Esophagus mucosa (tissue), 1 donor: ENCODE results near the gene RSBN1. TPM values are rescaled to one million over a fixed set of nuclear protein-coding genes. Genes with fewer than 3 reads are reported as not detected.

Experiments used
- ATAC-seq: fragments of 200-7000 bp; cut with Tn5 transposase; one replicate; pipeline ENCODE4 v1.9.1; 2020
- total RNA-seq: library from RNA; stranded (reverse); gene quantifications from one replicate; pipeline ENCODE4 v1.2.4, GENCODE V29; 2023
- donor health status: DM: yes; HTN: yes; CAD: no.

RSBN1 gene
- total RNA-seq, 1 donor from 2014 or later: 9.6 TPM

DNA sequence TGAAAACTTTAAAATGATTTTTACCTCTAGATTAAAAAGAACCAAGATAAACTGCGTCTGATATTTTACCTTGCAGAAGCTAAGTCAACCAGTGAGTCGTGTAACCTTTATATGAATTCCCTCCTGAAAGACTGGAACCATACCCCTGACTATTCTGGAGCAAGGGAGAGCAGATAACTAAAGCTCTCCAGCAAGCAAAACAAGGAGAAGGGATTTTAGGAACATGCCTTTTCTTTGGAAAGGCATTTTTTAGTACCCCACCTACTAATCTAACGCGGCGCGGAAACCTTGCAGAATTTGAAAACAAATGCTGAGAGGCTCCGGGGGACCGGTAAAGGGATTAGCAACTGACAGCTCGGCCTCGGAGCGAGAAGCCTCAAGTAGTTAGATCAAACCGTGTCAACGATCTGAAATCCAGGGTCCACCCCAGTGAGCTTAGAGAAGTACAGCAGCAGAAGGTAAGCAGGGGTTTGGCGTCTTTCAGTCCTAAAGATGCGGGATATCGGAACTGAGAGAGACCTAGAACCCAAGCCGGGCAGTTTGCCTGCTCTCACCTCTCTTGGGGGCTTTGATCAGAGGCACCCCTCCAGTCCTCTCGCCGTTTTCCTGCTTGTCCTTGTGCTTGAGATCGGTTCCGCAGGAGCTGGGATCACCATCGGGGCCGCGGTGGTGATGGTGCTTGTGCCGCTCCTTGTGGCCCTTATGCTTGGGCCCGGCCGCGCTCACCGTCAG is 954 bp downstream of the RSBN1 start:
- ATAC-seq: peak; percentile 51

DNA sequence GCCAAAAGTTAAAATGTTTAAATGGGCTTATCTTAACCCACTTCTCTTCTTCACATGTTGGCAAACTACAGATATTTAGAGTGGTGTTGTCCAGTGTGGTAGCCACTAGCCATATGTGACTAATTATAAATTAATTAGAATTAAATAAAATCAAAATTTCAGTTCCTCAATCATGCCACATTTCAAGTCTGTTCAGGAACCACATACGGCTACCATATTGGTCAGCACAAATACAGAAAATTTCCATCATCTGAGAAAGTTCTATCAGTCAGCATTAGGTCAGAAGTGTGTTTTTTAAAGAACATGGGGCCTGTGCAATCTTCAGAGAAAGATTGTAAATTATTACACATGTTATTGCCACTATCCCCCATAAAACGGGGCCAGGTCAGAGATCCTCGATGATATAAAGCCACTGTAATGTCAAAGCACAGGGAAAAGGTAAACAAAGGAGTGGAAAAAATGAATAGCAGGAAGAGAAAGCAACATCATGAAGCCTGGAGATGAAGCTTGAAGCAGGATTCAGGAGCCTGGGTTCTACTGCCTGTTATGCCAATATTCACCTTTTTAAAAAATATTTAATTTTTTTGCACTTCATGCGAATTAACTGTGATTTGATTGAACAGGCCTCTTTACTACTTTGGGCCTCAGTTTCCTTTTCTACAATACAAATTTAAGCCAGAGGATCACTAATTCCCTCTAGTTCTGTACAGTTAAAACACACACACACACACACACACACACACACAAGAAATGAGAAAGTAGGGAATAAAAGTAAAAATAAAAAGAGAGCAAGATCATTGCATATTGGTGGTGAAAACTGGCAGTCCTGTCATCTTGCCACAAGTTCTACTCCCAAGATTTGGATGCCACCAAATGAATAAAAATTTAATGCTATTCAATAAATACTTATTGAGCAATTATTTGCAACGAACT is 2.3 kb downstream of the RSBN1 start:
- ATAC-seq: no peak

DNA sequence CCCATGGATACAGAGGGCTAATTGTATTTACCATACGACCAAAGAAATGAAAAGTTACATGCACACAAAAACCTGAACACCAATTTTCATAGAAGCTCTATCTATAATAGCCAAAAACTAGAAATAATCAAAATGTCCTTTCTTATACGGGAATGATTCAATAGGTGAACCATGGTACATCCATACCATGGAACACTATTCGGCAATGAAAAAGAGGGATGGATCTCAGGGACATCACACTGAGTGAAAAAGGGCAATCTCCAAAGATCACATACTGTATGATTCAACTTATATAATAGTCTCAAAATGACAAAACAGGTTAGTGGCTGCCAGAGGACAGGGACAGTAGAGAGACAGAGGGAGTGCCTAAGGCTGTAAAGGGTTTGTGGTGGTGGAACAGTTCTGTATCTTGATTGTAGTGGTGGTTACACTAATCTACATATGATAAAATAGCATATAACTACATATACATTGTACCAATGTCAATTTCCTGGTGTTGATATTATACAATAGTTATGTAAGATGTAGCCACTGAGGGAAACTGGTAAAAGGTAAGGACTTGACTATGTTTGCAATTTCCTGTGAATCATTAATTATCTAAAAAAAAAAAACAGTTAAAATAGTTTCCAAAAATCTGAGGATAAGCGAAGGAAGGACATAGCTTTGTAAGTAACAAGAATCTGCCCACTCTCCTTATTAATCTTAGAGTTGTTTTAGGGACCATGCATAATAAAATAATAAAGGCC is 3.7 kb downstream of the RSBN1 start:
- no peak for ATAC-seq

DNA sequence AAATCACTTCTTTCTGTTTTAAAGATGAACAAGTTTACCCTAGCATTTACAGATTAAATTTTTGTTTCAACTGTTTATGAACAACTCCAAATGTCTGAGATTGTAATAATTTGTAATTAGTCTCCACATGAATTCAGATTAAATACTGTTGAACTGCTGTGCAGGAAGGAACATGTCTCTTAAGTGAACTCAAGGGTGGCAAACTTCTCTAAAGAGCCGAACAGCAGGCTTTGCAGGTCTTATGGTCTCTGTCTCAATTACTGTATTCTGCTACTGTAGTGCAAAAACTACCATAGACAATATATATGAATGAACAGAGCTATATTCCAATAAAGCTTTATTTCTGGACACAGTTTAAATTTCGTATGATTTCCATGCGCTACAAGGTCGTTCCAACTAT is 6.6 kb downstream of the RSBN1 start:
- peak; percentile 79 for ATAC-seq

DNA sequence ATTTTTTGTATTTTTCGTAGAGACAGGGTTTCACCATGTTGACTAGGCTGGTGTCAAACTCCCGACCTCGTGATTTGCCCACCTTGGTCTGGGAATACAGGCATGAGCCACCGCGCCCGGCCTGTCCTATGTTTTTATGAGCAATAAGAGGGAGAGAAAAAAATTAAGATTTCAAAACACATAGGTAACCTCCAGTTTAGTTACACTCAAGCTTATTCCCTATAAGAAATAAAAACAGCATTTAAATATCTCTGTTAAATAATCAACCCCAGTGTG is 7.1 kb downstream of the RSBN1 start:
- ATAC-seq: no peak

DNA sequence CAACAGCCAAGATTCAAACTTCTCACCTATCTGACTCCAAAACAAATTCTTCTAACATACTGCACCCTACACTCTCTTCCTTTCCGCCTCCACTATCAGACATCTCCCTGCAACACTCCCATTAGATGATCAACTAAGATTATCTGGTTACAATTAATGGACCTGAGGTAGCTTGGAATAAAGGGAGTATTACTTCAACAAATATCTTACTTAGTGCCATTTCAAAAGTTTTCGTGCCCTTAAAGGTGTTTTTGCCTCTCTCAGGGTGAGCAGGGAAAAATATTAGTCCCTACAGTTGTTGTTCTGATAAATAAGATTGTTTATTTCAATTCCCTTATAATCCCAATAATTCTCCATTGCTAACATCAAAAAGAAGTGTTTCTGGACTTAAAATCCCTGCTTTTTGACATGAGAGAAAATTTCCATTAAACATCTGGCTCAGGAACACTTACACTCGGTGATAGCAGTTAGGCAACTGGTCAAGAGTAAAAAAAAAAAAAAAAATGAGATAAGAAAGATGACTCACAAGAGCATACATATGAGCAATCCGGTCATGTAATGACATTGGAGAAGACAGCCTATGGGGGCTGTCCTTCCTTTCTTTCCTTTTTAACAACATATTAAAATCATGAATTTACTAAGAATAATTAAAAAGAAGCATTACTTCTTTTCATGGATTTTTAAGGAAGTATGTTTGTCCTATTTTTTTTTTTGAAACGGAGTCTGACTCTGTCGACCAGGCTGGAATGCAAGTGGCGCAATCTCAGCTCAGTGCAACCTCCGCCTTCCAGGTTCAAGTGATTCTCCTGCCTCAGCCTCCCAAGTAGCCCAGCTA is 7.6 kb downstream of the RSBN1 start:
- ATAC-seq: no peak

DNA sequence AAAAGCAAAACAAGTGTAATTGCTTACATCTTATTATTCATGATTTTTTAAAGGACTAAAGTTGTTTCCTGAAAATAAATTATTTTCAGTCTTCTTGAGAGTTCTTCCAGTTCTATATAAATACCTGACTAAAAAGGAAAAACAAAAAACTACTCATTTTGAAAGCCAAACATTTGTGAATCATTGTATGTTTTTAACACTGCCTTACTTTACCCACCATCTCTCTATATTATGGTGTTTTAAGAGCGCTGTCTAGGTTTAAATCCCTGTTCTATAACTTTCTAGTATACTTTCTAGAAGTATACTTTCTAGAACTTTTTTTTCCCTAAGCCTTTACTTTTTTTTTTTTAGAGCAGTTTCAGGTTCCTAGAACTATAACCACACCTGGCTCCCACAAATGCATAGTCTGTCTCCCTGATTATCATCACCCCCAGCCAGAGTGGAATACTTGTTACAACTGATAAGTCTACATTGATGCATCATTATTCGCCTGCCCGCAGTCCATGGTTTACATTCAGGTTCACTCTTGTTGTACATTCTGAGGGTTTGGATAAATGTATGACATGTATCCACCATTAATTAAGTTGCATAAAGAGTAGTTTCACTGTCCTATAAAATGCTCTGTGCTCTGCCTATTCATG is 9.8 kb downstream of the RSBN1 start:
- ATAC-seq: no peak

DNA sequence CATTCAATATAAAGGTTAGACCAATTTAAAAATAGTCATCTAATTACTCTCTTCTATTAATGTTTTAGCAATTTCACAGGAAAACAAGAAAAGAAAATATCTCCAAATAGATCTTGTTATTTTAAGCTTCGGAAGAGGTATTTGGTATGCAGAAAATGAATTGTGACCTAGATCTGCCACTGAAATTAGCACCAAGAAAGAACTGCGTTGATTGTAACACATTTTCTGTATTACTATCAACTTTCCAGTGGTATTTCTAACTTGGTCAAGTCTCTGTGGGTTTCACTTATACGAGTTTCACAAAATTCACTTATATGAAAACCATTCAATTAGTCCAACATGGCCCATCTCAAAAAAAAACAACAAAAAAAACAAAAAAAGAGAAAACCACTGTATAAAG is 11.8 kb downstream of the RSBN1 start:
- ATAC-seq: no peak

DNA sequence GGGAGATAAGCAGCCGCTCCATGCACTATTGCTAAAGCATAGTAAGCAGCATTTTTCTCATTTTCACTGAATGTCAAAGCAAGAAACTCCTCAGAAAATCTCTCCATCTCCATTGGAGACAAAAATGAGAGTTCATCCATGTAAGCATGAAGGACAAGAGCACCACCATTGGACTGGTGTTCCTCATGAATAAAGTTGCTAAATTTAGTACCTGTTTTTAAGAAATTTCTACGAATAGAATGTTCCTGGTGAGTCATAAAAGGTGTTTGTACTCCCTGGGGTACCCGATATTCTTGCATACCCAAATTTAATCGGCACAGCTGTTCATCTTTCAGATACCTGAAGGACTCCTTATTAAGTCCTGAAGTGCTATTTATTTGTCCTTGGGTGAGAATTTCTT is 14.8 kb downstream of the RSBN1 start:
- ATAC-seq: no peak

DNA sequence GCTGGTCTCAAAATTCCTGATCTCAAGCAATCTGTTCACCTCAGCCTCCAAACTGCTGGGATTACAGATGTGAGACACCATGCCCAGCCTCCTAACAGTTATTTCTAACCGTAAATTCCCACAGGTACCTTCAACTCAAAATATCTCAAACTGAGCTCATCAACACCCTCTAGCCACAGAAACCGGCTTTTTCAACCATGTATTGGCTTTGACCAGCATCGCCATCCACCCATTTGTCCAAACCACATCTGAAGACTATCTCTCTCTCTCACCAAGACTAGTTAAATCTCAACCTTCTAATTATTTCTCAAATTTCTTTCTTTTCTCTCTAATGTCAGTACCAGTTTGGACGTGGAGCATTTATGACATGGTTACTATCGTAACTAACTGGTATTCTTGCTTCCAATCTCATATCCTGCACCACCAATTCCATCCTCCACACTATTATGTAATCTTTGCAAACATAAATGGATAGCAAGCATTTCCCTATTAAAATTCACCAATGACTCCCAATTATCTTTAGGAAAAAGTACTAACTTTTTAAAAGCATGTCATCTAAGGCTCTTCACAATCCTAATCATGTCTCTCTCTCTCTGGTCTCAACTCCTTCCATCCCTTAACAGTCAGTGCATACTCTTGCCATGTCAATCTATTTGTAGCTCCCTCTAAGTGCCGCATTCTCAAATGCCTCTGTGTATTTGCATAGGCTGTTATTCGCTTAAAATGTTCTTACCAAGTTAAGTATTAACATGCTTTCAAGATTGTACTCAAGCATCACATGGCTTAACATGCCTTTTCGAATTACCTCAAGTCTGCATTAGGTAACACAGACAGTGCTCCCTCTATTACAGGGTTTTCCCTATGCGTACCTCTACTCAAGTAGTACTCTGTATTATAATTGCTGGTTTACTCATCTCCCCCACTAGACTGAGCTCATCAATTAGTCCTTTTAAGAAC is 18.1 kb downstream of the RSBN1 start:
- ATAC-seq: no peak

DNA sequence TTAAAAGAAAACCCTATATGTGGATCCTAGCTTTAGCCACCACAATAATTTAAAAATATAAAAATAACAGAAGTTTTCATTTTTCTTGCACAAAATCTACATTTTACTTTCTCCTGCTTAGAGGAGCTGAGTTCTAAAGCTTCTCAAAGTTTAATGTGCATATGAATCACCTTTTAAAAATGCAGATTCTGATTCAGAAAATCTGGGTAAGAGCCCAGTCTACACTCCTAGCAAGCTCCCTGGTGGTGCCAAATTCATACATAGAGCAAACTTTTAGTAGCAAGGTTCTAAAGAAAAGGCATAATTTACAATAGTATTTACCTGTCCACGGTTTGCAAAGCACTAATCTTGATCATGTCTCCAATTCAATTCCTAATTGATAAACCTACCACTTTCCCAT is 19.3 kb downstream of the RSBN1 start:
- ATAC-seq: no peak

DNA sequence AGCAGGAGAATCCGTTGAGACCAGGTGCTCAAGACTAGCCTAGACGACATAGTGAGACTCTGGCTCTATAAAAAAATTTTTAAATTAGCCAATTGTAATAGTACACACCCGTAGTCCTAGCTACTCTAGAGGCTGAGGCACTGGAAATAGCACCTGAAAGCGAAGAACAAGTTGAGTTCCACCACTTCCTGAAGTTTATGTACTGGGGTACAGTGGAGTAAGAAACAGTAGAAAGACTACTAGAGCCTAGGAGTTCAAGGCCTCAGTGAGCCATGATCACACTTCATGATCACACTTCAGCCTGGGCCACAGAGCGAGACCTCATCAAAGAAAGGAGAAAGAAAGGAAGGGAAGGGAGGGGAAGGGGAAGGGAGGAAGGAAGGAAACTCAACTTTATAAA is 19.8 kb downstream of the RSBN1 start:
- no peak for ATAC-seq

DNA sequence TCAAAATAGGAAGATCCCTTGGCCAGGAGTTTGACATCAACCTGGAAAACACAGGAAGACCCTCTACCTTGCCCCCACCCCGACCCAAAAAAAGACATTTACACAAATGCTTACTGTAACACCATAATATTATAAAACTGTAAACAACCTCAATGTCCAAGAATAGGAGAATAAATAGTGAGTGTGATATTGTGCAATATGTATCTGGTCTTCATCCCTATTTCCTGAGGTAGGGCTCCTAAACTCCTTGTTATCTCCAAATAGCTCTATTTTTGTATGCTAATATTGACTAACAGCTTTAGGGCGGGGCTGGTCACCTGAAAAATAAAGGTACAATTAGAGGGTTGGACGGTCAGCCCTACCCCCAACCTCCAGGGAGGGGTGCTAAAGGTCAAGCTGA is 23.5 kb downstream of the RSBN1 start:
- ATAC-seq: no peak

DNA sequence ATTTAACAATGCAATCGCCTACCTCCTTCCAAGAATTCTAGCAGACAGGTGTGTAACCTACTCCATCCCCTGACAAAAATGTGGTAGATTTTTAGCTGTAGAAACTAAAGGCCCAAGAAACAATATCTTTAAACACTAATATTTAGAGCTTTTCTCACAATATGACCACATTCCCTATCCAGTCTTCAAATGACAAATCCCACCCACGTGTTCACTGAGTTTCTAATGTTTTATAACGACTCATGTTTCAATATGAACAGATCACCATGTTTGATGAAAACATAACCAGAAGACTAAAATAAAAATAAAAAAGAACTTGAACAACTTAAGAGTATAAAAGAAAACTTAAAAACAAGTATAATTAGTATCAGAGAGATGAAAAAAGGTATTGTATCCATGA is 24.6 kb downstream of the RSBN1 start:
- ATAC-seq: no peak

DNA sequence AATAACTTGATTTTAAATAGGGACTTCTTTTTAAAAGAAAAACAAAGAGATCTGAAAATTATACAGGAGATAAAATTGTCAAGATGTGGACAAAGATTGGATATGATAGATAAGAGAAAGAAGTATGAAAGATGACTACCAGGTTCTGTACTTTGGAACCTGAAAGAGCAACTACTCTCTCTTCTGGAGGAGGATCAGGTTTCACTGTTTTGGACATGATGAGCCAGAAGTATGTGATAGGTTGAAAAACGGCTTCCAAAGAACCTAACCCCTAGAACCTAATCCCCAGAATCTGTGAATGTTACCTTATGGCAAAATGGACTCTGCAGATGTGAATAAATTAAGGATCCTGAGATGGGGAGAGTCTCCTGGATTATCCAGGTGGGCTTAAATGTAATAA is 26.2 kb downstream of the RSBN1 start:
- no peak for ATAC-seq

DNA sequence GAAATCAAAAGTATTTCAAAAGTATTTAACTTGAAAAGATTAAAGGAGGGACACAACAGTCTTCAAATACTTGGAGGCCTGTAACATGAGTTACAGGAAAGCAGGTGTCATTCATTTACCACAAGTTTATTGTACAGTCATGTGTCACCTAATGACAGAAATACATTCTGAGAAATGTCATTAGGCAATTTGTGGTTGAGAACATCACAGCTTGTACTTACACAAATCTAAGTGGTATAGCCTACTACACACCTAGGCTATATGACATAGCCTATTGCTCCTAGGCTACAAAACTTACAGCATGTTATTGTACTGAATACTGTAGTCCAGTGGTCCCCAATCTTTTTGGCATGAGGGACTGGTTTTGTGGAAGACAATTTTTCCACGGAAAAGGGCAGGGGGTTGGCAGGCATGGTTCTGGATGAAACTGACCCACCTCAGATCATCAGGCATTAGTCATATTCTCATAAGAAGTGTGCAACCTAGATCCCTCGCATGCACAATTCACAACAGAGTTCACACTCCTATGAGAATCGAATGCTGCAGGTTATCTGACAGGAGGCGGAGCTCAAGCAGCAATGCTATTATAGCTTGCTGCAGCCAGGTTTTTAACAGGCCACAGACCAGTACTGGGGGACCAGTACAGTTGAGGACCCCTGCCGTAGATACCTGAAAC is 28.0 kb downstream of the RSBN1 start:
- ATAC-seq: peak; percentile 67

DNA sequence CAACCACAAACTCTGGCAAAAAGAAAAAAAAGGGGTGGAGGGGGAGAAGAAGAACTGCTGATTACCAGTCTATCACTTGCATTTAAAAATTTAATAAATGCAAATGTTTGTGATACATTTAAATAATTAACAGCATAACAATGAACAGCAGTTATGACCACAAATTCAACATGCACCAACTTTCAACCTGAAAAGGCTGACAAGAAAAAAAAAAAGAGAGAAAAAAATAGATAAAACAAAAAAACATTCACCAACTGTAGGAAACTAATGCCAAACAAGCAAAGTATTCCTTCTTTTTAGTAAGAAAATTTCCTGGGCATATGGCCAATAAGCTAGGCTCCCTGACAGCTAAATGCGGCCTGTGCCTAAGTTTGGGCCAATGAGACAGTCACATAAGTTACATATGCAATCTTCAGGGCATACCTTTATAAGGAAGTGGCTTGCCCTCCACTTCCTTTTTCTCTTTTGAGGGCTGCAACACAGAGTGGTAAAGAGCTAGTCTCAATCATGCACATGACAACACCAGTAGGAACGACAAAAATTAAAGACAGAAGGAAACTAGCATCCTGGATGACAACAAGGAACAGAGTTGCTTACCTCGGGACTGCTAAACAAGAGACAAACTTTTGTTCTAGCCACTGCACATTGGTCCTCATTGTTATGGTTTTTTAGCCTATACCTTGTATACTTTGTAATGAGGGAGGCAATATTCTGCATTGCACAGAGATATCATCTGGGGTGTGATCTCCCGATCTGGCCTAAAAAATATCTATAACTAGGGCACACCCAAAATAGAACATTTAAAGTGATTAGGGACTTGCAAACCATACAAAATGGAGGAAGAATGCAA is 28.8 kb downstream of the RSBN1 start:
- ATAC-seq: peak; percentile 81

DNA sequence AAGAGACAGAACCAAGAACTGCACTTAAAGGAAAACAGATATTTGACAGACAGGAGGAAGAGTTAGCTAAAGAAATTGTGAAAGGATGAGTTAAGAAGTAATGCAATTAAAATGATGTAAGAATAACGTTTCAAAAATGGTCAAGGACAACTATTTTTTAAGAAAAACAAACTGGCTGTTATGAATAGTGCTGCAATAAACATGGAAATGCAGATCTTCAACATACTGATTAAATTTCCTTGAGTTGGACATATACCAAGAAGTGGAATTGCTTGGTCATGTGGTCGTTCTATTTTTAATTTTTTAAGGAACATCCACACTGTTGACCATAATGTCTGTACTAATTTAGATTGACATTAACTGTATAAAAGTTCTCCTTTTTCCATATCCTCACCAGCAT is 29.9 kb downstream of the RSBN1 start:
- no peak for ATAC-seq
